Measurements from ENCODE around the gene FCN1.

FCN1 gene

GRCh38 chr9:134894136-134894860 is 23.4 kb downstream of the FCN1 start:
- no peak for DNase-seq

GRCh38 chr9:134892820-134893420 is 24.8 kb downstream of the FCN1 start:
- DNase-seq: no peak

- DNase-seq: no peak
Measured at GRCh38 chr9:134892221-134892620, 25.5 kb downstream of the FCN1 start.

GRCh38 chr9:134891713-134892112 is 26.0 kb downstream of the FCN1 start:
- no peak for DNase-seq

- no peak for DNase-seq
Measured at GRCh38 chr9:134891053-134891452, 26.7 kb downstream of the FCN1 start.

GRCh38 chr9:134890155-134890495 is 27.6 kb downstream of the FCN1 start:
- no peak for DNase-seq

GRCh38 chr9:134889386-134890154 is 28.1 kb downstream of the FCN1 start:
- DNase-seq: no peak

- no peak for DNase-seq
Measured at GRCh38 chr9:134888603-134889190, 29.0 kb downstream of the FCN1 start.

GRCh38 chr9:134887686-134888602 is 29.8 kb downstream of the FCN1 start:
- no peak for DNase-seq

GRCh38 chr9:134887219-134887618 is 30.5 kb downstream of the FCN1 start:
- no peak for DNase-seq

GRCh38 chr9:134886413-134886913 is 31.2 kb downstream of the FCN1 start:
- DNase-seq: no peak

GRCh38 chr9:134885679-134886412 is 31.9 kb downstream of the FCN1 start:
- no peak for DNase-seq

- no peak for DNase-seq
Measured at GRCh38 chr9:134885001-134885678, 32.6 kb downstream of the FCN1 start.

GRCh38 chr9:134884492-134884891 is 33.2 kb downstream of the FCN1 start:
- DNase-seq: no peak

- no peak for DNase-seq
Measured at GRCh38 chr9:134883040-134883782, 34.5 kb downstream of the FCN1 start.

- DNase-seq: no peak
Measured at GRCh38 chr9:134882204-134882785, 35.4 kb downstream of the FCN1 start.

GRCh38 chr9:134881313-134881670 is 36.4 kb downstream of the FCN1 start:
- no peak for DNase-seq

GRCh38 chr9:134880484-134881312 is 37.0 kb downstream of the FCN1 start, which contains the start of gene FCN2:
TSS of gene FCN2 (plus strand) at chr9:134880810. CDS start at chr9:134880822, 12 bp downstream.
- DNase-seq: no peak
